Measurements from ENCODE around the gene NFATC1.
A peak's percentile ranks its signal among the peaks of the same experiment; 100 is the strongest.

Gene NFATC1

DNA sequence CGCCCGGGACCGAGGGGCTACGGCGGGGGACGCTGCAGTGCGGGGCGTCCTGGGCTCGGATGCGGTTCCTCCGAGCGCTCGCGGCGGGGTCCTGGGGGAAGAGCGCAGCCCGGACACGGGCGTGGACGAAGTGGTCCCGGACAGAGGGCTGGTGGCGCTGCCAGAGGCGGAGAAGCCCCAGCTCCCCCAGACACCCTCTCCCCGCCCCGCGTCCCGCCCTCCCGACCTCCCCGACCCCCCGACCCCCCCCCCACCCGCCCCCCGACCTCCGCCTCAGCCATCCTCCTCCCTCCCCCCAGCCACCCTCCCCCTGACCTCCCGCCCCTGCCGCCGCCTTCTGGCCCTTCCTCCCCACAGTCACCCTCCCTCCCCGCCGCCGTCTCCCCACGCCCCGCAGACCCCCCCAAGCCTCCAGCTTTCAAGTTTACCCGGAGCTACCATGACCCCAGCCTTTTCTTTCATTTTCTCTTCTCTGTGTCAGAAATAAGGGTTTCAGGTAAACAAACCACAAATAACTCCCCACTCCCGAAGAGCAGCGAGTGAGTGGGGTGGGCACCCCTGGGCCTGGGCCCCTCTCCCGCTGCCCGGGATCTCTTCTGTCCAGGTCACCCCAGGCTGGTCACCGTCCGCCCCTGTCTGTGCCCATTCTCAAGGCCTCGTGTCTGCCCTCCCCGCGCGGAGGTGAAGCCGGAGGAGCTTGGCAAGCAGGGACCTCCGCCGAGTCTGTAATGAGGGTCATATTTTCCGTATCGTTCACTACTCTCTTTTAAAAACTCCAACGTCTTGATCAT, 5.1 kb downstream of the NFATC1 start:
- peak overlapping the region; percentile 66 for H3K4me3 ChIP-seq (ENCODE audit: low read depth, low read length)
- TF ChIP-seq, protein P1, sequence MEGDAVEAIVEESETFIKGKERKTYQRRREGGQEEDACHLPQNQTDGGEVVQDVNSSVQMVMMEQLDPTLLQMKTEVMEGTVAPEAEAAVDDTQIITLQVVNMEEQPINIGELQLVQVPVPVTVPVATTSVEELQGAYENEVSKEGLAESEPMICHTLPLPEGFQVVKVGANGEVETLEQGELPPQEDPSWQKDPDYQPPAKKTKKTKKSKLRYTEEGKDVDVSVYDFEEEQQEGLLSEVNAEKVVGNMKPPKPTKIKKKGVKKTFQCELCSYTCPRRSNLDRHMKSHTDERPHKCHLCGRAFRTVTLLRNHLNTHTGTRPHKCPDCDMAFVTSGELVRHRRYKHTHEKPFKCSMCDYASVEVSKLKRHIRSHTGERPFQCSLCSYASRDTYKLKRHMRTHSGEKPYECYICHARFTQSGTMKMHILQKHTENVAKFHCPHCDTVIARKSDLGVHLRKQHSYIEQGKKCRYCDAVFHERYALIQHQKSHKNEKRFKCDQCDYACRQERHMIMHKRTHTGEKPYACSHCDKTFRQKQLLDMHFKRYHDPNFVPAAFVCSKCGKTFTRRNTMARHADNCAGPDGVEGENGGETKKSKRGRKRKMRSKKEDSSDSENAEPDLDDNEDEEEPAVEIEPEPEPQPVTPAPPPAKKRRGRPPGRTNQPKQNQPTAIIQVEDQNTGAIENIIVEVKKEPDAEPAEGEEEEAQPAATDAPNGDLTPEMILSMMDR (IDR thresholded peaks at IDR 0.05; ENCODE audit: low read depth, low read length, missing control alignments): no peak
- DNase-seq (ENCODE audit: low read depth): no peak

DNA sequence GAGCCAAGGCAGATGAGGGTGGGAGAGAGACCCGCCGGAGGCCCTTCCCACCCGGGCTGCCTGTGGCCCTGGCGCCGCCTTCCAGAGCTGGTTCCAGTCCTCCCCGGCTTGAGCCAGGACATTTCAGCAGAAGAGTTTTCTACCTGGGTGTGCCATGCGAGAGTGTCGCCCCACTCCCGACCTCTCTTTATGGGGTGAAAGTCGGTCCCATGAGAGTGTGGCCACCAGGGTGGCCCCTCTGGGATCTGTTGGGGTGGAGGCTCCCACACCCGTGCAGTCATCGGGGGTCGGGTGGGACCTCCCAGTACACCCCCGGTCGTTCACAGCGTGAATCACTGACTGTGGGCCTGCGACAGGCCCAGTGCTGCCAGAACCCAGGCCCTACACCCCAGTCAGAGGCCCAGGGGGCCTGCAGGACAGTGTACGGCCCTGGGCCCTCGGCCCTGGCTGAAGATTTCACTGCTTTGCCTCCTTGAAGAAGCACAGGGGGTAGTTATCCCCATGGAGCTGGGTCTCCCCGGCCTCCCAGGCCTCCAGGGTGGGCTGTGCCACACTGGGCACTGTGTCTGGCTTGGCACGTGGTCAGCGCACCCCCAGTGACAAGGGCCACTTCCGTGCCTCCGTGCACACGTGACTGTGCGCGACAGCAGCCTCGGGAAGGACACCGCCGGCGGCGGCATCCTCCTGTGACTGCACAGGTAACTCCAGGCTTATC, 5.9 kb downstream of the NFATC1 start:
- TF ChIP-seq, protein P1 (IDR thresholded peaks at IDR 0.05; ENCODE audit: low read depth, low read length, missing control alignments): no peak
- no peak for DNase-seq (ENCODE audit: low read depth)
- H3K4me3 ChIP-seq (ENCODE audit: low read depth, low read length): no peak overlapping the region

DNA sequence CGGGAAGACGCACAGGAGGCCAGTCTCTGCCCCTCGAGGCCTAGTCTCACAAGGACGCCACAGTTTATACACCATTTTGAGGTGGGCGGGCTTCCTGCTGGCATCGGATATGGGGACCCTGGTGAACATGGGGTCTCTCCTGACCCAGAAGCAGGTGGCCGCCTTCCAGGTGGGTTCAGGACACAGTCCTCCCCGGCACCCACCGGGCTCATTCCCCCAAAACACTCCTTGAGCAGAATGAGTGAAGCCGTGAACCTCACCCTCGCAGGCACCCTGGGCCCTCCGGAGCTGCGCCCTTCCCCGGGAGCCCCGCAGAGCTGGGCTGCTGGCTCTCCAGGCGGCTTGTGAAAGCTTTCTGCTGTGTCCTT, 6.5 kb downstream of the NFATC1 start:
- no peak for DNase-seq (ENCODE audit: low read depth)
- no peak overlapping the region for H3K4me3 ChIP-seq (ENCODE audit: low read depth, low read length)
- TF ChIP-seq, protein P1 (IDR thresholded peaks at IDR 0.05; ENCODE audit: low read depth, low read length, missing control alignments): no peak

DNA sequence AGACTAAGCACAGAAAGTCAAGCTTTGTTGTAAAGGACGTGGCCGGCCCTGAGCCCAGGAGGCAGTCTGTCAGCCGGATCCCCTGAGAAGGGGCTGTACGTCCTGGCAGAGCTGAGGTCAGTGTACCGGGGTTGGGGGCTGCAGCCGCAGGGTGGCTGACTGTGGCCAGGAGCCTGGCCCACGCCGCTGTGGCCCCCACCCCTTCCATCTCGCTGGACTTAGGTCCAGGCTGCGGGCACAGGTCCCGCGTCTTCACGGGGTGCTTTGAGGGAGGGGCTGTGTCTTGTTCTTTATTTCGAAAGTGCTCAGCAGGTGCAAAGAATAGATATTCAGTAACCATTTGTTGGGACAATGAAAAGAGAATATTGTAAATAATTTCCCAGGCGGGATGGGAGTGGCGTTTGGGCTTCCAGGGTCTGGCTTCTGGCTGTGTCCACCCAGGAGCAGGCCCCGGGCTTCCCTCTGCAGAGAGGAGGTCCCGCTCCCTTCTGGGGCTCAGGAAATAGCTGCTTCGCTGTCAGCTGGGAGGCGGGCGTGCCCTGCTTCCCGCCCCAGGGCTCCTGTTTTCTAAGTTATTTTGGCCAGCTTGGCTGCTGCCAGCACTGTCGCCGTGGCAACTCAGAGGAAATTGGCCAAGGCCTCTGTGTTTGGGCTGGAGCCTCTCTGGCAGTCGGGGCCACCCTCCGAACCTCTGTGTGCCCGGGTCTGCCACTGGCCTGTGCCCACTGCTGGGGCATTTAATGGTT, 7.4 kb downstream of the NFATC1 start:
- TF ChIP-seq, protein P1 (IDR thresholded peaks at IDR 0.05; ENCODE audit: low read depth, low read length, missing control alignments): no peak
- H3K4me3 ChIP-seq (ENCODE audit: low read depth, low read length): no peak overlapping the region
- DNase-seq (ENCODE audit: low read depth): no peak

DNA sequence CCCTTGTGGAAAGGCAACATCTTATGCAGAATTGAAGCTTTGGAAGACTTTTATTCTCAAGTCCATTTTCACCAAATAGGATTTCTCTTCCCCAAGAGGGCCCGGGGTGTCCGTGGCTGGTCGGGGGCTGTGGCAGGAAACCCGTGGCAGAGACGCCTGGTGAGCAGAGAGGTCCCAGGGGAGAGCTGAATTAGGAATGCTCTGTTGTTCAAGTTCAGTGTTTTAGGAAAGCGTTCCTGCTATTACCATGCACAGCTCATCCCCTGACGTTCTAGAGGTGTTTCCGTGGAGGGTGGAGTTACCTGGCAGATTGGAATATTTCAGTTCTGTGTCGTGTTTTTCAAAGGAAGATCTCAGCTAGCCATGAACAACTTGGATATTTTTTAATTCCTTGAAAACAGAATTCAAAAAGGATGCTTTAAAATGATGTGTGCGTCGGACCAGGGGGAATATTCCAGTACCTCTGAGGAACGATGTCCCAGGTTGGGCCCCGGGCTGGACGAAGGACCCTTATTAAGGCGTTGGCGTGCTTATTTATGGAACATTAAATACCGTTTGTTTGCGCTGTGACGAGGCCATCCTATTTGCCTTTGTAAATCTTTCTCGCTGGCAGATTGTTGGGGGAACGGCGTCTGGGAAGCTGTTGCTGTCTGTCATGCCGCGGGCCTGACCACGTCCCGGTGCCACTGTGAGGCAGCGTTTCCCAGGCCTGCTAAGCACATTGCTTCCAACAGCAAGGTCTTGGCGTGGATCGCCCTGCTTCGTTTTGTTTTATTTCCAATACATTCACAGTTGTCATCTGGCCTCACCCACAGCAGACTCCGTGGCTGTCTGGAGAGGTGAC, 8.2 kb downstream of the NFATC1 start:
- no peak overlapping the region for H3K4me3 ChIP-seq (ENCODE audit: low read depth, low read length)
- TF ChIP-seq, protein P1 (IDR thresholded peaks at IDR 0.05; ENCODE audit: low read depth, low read length, missing control alignments): no peak

DNA sequence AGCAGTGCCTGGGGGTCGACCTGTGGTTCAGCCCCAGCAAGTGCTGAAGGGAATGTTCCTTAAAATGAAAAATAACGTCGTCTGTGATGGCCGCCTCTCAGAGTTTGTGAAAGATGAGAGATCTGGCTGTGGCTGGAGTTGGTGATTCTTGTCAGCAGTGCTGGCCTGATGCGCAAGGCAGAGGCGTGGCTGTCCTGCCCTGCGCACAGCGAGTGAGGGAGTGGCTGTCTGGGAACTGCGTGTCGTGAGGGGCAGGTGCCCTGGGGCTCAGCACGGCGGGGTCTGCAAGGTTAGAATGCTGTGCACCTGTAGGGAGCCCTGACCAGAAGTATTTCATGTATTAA, 8.8 kb downstream of the NFATC1 start:
- TF ChIP-seq, protein P1 (IDR thresholded peaks at IDR 0.05; ENCODE audit: low read depth, low read length, missing control alignments): no peak
- no peak overlapping the region for H3K4me3 ChIP-seq (ENCODE audit: low read depth, low read length)
- DNase-seq (ENCODE audit: low read depth): no peak

More for the DNA sequence above, 8.2 kb downstream of the NFATC1 start:
- no peak for DNase-seq (ENCODE audit: low read depth)
